Endothelial cell (in vitro differentiated cells): ENCODE measurements around the gene TBXA2R. TPM values are rescaled to one million over a fixed set of nuclear protein-coding genes. Genes with fewer than 3 reads are reported as not detected.

ENCODE experiments used
- DNase-seq: peaks from one replicate; pipeline ENCODE4 v3.0.0; 2021; ENCODE audit warnings: low spot score
- H3K27ac Mint-ChIP-seq: one replicate; pipeline ENCODE4 v1.8.0; 2021; ENCODE audit warnings: mixed read lengths, inconsistent platforms; ENCODE audit not compliant: unreplicated experiment
- H3K27me3 Mint-ChIP-seq: one replicate; pipeline ENCODE4 v1.8.0; 2021; ENCODE audit warnings: mild to moderate bottlenecking, moderate library complexity, mixed read lengths, inconsistent platforms; ENCODE audit not compliant: unreplicated experiment
- H3K36me3 Mint-ChIP-seq: one replicate; pipeline ENCODE4 v1.8.0; 2021; ENCODE audit warnings: mild to moderate bottlenecking, low read depth, mixed read lengths, inconsistent platforms; ENCODE audit not compliant: unreplicated experiment
- H3K4me1 Mint-ChIP-seq: one replicate; pipeline ENCODE4 v1.8.0; 2021; ENCODE audit warnings: mild to moderate bottlenecking, mixed read lengths, inconsistent platforms; ENCODE audit not compliant: unreplicated experiment
- H3K4me3 Mint-ChIP-seq: one replicate; pipeline ENCODE4 v1.8.0; 2021; ENCODE audit warnings: mild to moderate bottlenecking, mixed read lengths, inconsistent platforms; ENCODE audit not compliant: unreplicated experiment
- H3K9me3 Mint-ChIP-seq: one replicate; pipeline ENCODE4 v1.8.0; 2021; ENCODE audit warnings: mixed read lengths, inconsistent platforms; ENCODE audit not compliant: unreplicated experiment
- total RNA-seq: library from RNA; stranded (reverse); fragmentation: NEBNext Ultra II Directional; extraction: Animal tissue kit (Norgen Biotek cat#: 25700); gene quantifications from one replicate; pipeline ENCODE4 v1.2.1, GENCODE V29; 2021; ENCODE audit not compliant: unreplicated experiment
- TF ChIP-seq, protein P1 (sequence below): fragments of 200-600 bp; sonication (generic); IDR thresholded peaks from one replicate; pipeline ENCODE4 v1.5.0; 2021; ENCODE audit warnings: antibody characterized with exemption; ENCODE audit not compliant: unreplicated experiment

Gene TBXA2R
- total RNA-seq, 1 donor from 2014 or later = 7.3 TPM

DNA sequence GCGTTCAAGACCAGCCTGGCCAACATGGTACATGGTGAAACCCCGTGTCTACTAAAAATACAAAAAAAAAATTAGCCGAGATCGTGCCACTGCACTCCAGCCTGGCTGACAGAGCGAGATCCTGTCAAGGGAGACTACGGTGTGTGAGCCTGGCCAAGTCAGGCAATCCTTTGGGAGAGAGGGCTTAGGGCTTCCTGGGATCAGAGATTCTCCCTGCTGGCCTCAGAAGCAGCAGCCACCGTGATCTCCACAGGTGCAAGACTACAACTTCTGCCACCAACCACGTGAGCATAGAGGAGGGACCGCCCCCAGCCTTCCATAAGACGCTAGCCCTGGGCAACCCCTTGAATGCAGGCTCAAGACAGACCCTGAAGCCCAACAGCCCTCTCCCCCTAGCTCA is 56.9 kb downstream of the TBXA2R start:
- TF ChIP-seq, protein P1, sequence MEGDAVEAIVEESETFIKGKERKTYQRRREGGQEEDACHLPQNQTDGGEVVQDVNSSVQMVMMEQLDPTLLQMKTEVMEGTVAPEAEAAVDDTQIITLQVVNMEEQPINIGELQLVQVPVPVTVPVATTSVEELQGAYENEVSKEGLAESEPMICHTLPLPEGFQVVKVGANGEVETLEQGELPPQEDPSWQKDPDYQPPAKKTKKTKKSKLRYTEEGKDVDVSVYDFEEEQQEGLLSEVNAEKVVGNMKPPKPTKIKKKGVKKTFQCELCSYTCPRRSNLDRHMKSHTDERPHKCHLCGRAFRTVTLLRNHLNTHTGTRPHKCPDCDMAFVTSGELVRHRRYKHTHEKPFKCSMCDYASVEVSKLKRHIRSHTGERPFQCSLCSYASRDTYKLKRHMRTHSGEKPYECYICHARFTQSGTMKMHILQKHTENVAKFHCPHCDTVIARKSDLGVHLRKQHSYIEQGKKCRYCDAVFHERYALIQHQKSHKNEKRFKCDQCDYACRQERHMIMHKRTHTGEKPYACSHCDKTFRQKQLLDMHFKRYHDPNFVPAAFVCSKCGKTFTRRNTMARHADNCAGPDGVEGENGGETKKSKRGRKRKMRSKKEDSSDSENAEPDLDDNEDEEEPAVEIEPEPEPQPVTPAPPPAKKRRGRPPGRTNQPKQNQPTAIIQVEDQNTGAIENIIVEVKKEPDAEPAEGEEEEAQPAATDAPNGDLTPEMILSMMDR = no peak
- Mint-ChIP-seq H3K27ac (no peak overlapping the region), H3K4me3 (no peak overlapping the region), H3K4me1 (peaks cover 9% of the 10 kb centered on the region), H3K27me3 (peaks cover 10% of the 10 kb centered on the region), H3K9me3 (no peaks in the 10 kb centered on the region), H3K36me3 (peaks cover 5% of the 10 kb centered on the region)
- no peak for DNase-seq

DNA sequence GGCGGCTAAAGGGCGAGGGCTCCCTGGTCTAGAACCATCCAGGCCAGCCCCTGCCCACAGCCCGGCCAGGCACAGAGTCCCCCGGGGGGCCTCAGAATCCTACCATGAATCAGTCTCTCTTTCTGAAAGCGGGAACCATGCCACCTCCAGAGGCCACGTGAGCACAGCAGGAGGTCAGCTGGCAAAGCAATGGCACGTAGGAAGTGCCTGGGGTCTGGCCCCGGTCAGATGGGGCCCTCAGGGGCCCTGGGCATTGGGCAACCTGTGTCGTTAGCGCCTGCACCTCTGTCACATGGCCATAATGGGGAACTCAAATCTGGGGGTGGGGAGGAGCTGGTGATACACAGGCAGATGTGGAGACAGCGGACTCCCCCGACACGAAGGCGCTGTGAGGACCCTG is 58.1 kb downstream of the TBXA2R start:
- Mint-ChIP-seq H3K4me1 (peaks cover 4% of the 10 kb centered on the region), H3K36me3 (peaks cover 5% of the 10 kb centered on the region), H3K4me3 (no peak overlapping the region), H3K9me3 (no peaks in the 10 kb centered on the region), H3K27me3 (peaks cover 10% of the 10 kb centered on the region), H3K27ac (no peak overlapping the region)
- DNase-seq = no peak
- TF ChIP-seq, protein P1 = no peak

DNA sequence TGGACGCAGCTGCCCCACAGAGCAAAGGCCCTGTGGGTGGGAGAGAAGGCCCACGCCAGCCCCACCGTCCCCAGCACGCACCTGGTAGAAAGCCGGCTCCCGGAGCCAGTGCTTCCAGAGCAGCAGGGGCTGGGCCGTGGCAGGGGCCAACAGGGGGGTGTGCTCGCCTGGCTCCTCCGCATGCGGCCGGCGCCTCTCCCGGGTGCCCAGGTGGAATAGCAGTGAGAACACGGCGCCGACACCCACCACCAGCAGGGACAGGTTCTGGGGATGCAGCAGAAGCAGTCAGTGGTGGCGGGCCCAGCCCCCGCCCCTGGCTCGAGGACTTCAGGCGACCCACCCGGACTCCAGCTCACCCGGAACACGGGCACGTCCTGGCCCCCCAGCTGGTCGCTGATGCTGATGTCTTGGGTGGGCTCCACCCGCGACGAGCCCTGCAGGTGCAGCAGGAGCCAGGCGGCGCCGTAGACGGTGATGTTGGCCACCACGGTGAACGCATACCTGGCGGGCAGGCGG is 58.9 kb downstream of the TBXA2R start:
- Mint-ChIP-seq H3K9me3 (no peaks in the 10 kb centered on the region), H3K36me3 (peaks cover 5% of the 10 kb centered on the region), H3K4me1 (peaks cover 4% of the 10 kb centered on the region), H3K27me3 (peaks cover 10% of the 10 kb centered on the region), H3K4me3 (no peak overlapping the region), H3K27ac (no peak overlapping the region)
- TF ChIP-seq, protein P1 = no peak
- no peak for DNase-seq

DNA sequence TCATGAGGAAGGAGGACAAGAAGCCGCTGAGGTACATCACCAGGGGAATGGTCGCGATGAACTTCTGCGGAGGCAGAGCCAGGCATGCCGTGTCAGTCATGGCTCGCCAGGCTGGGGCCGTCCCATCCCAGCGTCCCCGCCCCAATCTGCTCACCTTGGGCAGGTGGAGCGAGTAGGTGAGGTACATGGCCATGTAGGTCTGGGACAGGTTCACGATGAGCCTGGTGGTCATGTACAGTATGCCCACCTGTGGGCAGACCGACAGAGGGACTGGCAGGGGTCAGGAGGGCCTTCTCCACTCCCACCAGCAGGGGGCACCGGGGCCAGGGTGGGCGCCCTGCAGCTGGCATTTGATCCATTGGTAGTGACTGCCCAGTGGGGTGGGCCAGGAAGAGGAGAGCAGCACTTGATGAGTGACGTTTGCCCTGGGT is 59.4 kb downstream of the TBXA2R start:
- no peak overlapping the region for H3K27ac Mint-ChIP-seq
- H3K27me3 Mint-ChIP-seq = peaks cover 10% of the 10 kb centered on the region
- no peak for DNase-seq
- TF ChIP-seq, protein P1 = peak; percentile 68
- peaks cover 5% of the 10 kb centered on the region for H3K36me3 Mint-ChIP-seq
- peaks cover 4% of the 10 kb centered on the region for H3K4me1 Mint-ChIP-seq
- H3K4me3 Mint-ChIP-seq = no peak overlapping the region
- H3K9me3 Mint-ChIP-seq = no peaks in the 10 kb centered on the region

DNA sequence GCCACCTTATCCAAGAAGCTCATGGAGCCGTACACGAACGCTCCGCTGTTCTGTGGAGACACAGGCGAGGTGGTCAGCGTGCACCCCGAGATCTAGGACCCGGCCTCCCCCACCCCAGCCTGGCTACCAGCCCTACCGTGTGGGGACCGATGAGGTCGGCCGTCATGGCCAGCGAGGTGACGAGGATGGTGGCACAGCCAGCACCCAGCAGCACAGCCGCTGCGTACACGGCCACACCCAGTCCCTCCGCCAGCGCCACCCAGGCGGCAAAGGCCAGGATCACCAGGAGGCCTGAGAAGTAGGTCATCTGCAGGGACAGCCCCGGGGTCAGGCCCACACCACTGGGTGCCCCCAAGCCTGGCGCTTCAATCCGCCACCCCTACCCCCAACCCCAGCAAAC is 60.6 kb downstream of the TBXA2R start:
- Mint-ChIP-seq H3K9me3 (no peaks in the 10 kb centered on the region), H3K27ac (no peak overlapping the region), H3K36me3 (peaks cover 5% of the 10 kb centered on the region), H3K4me3 (no peak overlapping the region), H3K4me1 (no peaks in the 10 kb centered on the region), H3K27me3 (peaks cover 14% of the 10 kb centered on the region)
- no peak for DNase-seq
- TF ChIP-seq, protein P1 = no peak
